ENCODE data around the gene TMEM108. TPM values are rescaled to one million over a fixed set of nuclear protein-coding genes. Genes with fewer than 3 reads are reported as not detected.

Gene TMEM108
- total and polyA plus RNA-seq, 2 experiments from 2014 or later, result 7.4 to 15.3 TPM

DNA sequence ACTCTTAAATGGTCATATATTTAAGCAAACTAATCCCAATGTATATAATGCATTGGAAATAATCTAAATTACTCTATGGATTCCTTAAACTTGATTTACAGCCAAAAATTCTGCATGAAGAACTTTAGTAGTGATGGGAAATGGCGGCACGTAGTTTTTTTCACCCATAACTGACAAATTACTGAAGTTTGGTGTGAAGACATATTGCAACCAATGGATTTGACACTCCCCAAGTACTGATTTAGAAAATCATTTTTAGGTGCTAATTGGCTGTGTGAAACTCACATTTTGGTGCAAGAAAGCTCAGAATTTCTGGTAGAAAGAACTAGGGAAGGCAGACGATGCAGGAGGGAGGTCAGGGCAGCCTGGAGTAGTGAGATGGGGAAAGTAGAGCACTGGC is 19.3 kb upstream of the TMEM108 start:
- Histone ChIP-seq H3F3A (replicated peaks; ENCODE audit: low read depth) (no peaks in the 10 kb centered on the region), H3K4me2 (no peak overlapping the region), H3K36me3 (ENCODE audit: insufficient read depth) (no peaks in the 10 kb centered on the region), H3K4me1 (ENCODE audit: insufficient read depth) (no peaks in the 10 kb centered on the region), H2AFZ (no peak overlapping the region), H3K9me2 (ENCODE audit: insufficient read depth) (no peaks in the 10 kb centered on the region), H3K27me3 (ENCODE audit: insufficient read depth) (no peaks in the 10 kb centered on the region), H3K4me3 (no peak overlapping the region), H4K20me1 (replicated peaks; ENCODE audit: insufficient read depth) (no peaks in the 10 kb centered on the region), H3K27ac (ENCODE audit: low read depth) (no peak overlapping the region), H3K79me2 (replicated peaks; ENCODE audit: insufficient read depth) (no peaks in the 10 kb centered on the region)
- no peaks in the 10 kb centered on the region for H3K4me1 Mint-ChIP-seq
- peaks cover 1% of the 10 kb centered on the region for H3K27me3 Mint-ChIP-seq (ENCODE audit: insufficient read depth, low read depth, poor library complexity)
- H3K36me3 Mint-ChIP-seq (ENCODE audit: low read depth), result no peaks in the 10 kb centered on the region
- no peak overlapping the region for H3K27ac Mint-ChIP-seq
- no peak overlapping the region for H3K4me3 Mint-ChIP-seq
- H3K9me3 Mint-ChIP-seq, result no peaks in the 10 kb centered on the region
- no peak for ATAC-seq
- no peak for DNase-seq (ENCODE audit: low spot score)
- TF ChIP-seq CREB1 (CRISPR knock-in tag; IDR thresholded peaks at IDR 0.05; ENCODE audit: low read depth) (no peak), NANOG (IDR thresholded peaks at IDR 0.05; ENCODE audit: borderline replicate concordance) (no peak), STAT1 (IDR thresholded peaks at IDR 0.05; ENCODE audit: unreplicated experiment) (no peak), ZNF331 (CRISPR knock-in tag; IDR thresholded peaks at IDR 0.05; ENCODE audit: low read depth) (no peak), EZH2phosphoT487 (IDR thresholded peaks at IDR 0.05; ENCODE audit: unreplicated experiment) (no peak), POLR2AphosphoS5 (IDR thresholded peaks at IDR 0.05; ENCODE audit: low read depth) (no peak), JUNB (IDR thresholded peaks at IDR 0.05; ENCODE audit: unreplicated experiment) (no peak), ZNF114 (CRISPR knock-in tag; IDR thresholded peaks at IDR 0.05) (no peak), EZH2 (IDR thresholded peaks at IDR 0.05; ENCODE audit: low read depth, unreplicated experiment) (no peak)
- TF ChIP-seq, protein P1, sequence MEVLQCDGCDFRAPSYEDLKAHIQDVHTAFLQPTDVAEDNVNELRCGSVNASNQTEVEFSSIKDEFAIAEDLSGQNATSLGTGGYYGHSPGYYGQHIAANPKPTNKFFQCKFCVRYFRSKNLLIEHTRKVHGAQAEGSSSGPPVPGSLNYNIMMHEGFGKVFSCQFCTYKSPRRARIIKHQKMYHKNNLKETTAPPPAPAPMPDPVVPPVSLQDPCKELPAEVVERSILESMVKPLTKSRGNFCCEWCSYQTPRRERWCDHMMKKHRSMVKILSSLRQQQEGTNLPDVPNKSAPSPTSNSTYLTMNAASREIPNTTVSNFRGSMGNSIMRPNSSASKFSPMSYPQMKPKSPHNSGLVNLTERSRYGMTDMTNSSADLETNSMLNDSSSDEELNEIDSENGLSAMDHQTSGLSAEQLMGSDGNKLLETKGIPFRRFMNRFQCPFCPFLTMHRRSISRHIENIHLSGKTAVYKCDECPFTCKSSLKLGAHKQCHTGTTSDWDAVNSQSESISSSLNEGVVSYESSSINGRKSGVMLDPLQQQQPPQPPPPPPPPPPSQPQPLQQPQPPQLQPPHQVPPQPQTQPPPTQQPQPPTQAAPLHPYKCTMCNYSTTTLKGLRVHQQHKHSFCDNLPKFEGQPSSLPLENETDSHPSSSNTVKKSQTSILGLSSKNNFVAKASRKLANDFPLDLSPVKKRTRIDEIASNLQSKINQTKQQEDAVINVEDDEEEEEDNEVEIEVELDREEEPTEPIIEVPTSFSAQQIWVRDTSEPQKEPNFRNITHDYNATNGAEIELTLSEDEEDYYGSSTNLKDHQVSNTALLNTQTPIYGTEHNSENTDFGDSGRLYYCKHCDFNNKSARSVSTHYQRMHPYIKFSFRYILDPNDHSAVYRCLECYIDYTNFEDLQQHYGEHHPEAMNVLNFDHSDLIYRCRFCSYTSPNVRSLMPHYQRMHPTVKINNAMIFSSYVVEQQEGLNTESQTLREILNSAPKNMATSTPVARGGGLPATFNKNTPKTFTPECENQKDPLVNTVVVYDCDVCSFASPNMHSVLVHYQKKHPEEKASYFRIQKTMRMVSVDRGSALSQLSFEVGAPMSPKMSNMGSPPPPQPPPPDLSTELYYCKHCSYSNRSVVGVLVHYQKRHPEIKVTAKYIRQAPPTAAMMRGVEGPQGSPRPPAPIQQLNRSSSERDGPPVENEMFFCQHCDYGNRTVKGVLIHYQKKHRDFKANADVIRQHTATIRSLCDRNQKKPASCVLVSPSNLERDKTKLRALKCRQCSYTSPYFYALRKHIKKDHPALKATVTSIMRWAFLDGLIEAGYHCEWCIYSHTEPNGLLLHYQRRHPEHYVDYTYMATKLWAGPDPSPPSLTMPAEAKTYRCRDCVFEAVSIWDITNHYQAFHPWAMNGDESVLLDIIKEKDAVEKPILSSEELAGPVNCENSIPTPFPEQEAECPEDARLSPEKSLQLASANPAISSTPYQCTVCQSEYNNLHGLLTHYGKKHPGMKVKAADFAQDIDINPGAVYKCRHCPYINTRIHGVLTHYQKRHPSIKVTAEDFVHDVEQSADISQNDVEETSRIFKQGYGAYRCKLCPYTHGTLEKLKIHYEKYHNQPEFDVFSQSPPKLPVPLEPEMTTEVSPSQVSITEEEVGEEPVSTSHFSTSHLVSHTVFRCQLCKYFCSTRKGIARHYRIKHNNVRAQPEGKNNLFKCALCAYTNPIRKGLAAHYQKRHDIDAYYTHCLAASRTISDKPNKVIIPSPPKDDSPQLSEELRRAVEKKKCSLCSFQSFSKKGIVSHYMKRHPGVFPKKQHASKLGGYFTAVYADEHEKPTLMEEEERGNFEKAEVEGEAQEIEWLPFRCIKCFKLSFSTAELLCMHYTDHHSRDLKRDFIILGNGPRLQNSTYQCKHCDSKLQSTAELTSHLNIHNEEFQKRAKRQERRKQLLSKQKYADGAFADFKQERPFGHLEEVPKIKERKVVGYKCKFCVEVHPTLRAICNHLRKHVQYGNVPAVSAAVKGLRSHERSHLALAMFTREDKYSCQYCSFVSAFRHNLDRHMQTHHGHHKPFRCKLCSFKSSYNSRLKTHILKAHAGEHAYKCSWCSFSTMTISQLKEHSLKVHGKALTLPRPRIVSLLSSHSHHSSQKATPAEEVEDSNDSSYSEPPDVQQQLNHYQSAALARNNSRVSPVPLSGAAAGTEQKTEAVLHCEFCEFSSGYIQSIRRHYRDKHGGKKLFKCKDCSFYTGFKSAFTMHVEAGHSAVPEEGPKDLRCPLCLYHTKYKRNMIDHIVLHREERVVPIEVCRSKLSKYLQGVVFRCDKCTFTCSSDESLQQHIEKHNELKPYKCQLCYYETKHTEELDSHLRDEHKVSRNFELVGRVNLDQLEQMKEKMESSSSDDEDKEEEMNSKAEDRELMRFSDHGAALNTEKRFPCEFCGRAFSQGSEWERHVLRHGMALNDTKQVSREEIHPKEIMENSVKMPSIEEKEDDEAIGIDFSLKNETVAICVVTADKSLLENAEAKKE (CRISPR knock-in tag; IDR thresholded peaks at IDR 0.05), result no peak
- TF ChIP-seq, protein P2, sequence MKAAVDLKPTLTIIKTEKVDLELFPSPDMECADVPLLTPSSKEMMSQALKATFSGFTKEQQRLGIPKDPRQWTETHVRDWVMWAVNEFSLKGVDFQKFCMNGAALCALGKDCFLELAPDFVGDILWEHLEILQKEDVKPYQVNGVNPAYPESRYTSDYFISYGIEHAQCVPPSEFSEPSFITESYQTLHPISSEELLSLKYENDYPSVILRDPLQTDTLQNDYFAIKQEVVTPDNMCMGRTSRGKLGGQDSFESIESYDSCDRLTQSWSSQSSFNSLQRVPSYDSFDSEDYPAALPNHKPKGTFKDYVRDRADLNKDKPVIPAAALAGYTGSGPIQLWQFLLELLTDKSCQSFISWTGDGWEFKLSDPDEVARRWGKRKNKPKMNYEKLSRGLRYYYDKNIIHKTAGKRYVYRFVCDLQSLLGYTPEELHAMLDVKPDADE (IDR thresholded peaks at IDR 0.05), result no peak
- TF ChIP-seq, protein P3, sequence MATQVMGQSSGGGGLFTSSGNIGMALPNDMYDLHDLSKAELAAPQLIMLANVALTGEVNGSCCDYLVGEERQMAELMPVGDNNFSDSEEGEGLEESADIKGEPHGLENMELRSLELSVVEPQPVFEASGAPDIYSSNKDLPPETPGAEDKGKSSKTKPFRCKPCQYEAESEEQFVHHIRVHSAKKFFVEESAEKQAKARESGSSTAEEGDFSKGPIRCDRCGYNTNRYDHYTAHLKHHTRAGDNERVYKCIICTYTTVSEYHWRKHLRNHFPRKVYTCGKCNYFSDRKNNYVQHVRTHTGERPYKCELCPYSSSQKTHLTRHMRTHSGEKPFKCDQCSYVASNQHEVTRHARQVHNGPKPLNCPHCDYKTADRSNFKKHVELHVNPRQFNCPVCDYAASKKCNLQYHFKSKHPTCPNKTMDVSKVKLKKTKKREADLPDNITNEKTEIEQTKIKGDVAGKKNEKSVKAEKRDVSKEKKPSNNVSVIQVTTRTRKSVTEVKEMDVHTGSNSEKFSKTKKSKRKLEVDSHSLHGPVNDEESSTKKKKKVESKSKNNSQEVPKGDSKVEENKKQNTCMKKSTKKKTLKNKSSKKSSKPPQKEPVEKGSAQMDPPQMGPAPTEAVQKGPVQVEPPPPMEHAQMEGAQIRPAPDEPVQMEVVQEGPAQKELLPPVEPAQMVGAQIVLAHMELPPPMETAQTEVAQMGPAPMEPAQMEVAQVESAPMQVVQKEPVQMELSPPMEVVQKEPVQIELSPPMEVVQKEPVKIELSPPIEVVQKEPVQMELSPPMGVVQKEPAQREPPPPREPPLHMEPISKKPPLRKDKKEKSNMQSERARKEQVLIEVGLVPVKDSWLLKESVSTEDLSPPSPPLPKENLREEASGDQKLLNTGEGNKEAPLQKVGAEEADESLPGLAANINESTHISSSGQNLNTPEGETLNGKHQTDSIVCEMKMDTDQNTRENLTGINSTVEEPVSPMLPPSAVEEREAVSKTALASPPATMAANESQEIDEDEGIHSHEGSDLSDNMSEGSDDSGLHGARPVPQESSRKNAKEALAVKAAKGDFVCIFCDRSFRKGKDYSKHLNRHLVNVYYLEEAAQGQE (IDR thresholded peaks at IDR 0.05; ENCODE audit: unreplicated experiment), result no peak
- TF ChIP-seq, protein P4, sequence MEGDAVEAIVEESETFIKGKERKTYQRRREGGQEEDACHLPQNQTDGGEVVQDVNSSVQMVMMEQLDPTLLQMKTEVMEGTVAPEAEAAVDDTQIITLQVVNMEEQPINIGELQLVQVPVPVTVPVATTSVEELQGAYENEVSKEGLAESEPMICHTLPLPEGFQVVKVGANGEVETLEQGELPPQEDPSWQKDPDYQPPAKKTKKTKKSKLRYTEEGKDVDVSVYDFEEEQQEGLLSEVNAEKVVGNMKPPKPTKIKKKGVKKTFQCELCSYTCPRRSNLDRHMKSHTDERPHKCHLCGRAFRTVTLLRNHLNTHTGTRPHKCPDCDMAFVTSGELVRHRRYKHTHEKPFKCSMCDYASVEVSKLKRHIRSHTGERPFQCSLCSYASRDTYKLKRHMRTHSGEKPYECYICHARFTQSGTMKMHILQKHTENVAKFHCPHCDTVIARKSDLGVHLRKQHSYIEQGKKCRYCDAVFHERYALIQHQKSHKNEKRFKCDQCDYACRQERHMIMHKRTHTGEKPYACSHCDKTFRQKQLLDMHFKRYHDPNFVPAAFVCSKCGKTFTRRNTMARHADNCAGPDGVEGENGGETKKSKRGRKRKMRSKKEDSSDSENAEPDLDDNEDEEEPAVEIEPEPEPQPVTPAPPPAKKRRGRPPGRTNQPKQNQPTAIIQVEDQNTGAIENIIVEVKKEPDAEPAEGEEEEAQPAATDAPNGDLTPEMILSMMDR (conservative IDR thresholded peaks at IDR 0.05; ENCODE audit: low read depth in 2 of 2), result no peak
